DND-41 (cell line): ENCODE measurements around the gene RBM47.

Experiments used
- ATAC-seq: fragments of 200-7000 bp; cut with Tn5 transposase; 3 replicates; pipeline ENCODE4 v1.9.1; 2021; ENCODE audit warnings: low read depth; ENCODE audit not compliant: insufficient read depth
- DNase-seq: peaks from one replicate; pipeline ENCODE4 v3.0.0-alpha.2; 2020
- H2AFZ ChIP-seq: 2 replicates; pipeline ENCODE4 v1.6.0; 2012; ENCODE audit warnings: low read depth, low read length
- H3K27ac ChIP-seq: 2 replicates; pipeline ENCODE4 v1.5.1; 2012; ENCODE audit warnings: low read length, inconsistent platforms
- H3K27me3 ChIP-seq: fragments of 200-600 bp; sonication (generic); 2 replicates; pipeline ENCODE4 v1.6.0; 2012; ENCODE audit warnings: low read length, mild to moderate bottlenecking, inconsistent platforms; ENCODE audit not compliant: insufficient read depth, poor library complexity
- H3K36me3 ChIP-seq: 2 replicates; pipeline ENCODE4 v1.5.1; 2012; ENCODE audit warnings: low read length, inconsistent platforms; ENCODE audit not compliant: insufficient read depth
- H3K4me1 ChIP-seq: 2 replicates; pipeline ENCODE4 v1.5.1; 2012; ENCODE audit warnings: mild to moderate bottlenecking, low read length; ENCODE audit not compliant: insufficient read depth
- H3K4me2 ChIP-seq: 2 replicates; pipeline ENCODE4 v1.6.0; 2012; ENCODE audit warnings: mild to moderate bottlenecking, moderate library complexity, low read length, inconsistent platforms; ENCODE audit not compliant: insufficient read depth
- H3K4me3 ChIP-seq, 2 experiments: fragments of 200-600 bp in 1 of 2; shearing (Covaris generic) in 1 of 2; 2 replicates each; pipeline ENCODE4 v1.5.1; 2012 to 2016; ENCODE audit warnings: inconsistent platforms in 2 of 2, low read length in 2 of 2, mild to moderate bottlenecking in 2 of 2, low read depth in 1 of 2, moderate library complexity in 1 of 2
- H3K79me2 ChIP-seq: 2 replicates; pipeline ENCODE4 v1.6.0; 2012; ENCODE audit warnings: low read length, inconsistent platforms; ENCODE audit not compliant: insufficient read depth
- H3K9ac ChIP-seq: 2 replicates; pipeline ENCODE4 v1.6.0; 2012; ENCODE audit warnings: low read depth, mild to moderate bottlenecking, inconsistent platforms, low read length, moderate library complexity
- H3K9me3 ChIP-seq: 2 replicates; pipeline ENCODE4 v1.5.1; 2012; ENCODE audit warnings: low read length, moderate library complexity, mild to moderate bottlenecking, inconsistent platforms; ENCODE audit not compliant: insufficient read depth, severe bottlenecking
- H4K20me1 ChIP-seq: 2 replicates; pipeline ENCODE4 v1.6.0; 2012; ENCODE audit warnings: low read length; ENCODE audit not compliant: insufficient read depth
- EZH2 ChIP-seq: IDR thresholded peaks from 3 replicates; pipeline ENCODE4 v1.6.1; 2012; ENCODE audit warnings: borderline replicate concordance, low read depth, mild to moderate bottlenecking, moderate library complexity, low read length, inconsistent platforms; ENCODE audit not compliant: severe bottlenecking
- TF ChIP-seq, protein P1 (sequence below): IDR thresholded peaks from 2 replicates; pipeline ENCODE4 v1.5.1; 2012; ENCODE audit warnings: borderline replicate concordance, low read length, moderate library complexity, mild to moderate bottlenecking; ENCODE audit not compliant: poor library complexity, severe bottlenecking; ENCODE audit errors: extremely low read depth

The RBM47 gene

DNA sequence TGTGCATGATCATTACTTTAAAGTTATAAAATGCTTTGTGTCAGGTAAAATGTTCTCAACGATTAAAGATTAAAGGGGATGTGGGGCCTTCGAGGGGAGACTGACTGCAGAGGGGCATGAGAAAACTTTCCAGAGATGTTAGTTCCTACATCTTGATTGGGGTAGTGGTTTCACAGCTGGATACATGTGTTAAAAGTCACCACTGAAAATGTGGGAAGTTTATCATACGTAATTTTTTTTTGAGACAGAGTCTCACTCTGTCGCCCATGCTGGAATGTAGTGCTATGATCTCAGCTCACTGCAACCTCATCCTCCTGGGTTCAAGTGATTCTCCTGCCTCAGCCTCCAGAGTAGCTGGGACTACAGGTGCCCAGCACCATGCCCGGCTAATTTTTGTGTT, 79.5 kb downstream of the RBM47 start:
- Histone ChIP-seq H3K27ac (no peak overlapping the region), H3K9ac (no peak overlapping the region), H3K27me3 (no peaks in the 10 kb centered on the region), H3K4me3 (no peak overlapping the region), H3K9me3 (no peaks in the 10 kb centered on the region), H3K4me1 (peaks cover 14% of the 10 kb centered on the region; the same call in 1 of the 2 replicates), H3K36me3 (no peaks in the 10 kb centered on the region), H3K79me2 (no peaks in the 10 kb centered on the region), H4K20me1 (no peaks in the 10 kb centered on the region), H3K4me2 (0 out of 2 replicates have a peak overlapping the region, but pooled peaks have one; percentile 62), H2AFZ (no peak overlapping the region; the same call in 1 of the 2 replicates)
- DNase-seq (no peak), ATAC-seq (no peak)
- TF ChIP-seq, protein P1, sequence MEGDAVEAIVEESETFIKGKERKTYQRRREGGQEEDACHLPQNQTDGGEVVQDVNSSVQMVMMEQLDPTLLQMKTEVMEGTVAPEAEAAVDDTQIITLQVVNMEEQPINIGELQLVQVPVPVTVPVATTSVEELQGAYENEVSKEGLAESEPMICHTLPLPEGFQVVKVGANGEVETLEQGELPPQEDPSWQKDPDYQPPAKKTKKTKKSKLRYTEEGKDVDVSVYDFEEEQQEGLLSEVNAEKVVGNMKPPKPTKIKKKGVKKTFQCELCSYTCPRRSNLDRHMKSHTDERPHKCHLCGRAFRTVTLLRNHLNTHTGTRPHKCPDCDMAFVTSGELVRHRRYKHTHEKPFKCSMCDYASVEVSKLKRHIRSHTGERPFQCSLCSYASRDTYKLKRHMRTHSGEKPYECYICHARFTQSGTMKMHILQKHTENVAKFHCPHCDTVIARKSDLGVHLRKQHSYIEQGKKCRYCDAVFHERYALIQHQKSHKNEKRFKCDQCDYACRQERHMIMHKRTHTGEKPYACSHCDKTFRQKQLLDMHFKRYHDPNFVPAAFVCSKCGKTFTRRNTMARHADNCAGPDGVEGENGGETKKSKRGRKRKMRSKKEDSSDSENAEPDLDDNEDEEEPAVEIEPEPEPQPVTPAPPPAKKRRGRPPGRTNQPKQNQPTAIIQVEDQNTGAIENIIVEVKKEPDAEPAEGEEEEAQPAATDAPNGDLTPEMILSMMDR = no peak
- TF ChIP-seq EZH2 = no peak

DNA sequence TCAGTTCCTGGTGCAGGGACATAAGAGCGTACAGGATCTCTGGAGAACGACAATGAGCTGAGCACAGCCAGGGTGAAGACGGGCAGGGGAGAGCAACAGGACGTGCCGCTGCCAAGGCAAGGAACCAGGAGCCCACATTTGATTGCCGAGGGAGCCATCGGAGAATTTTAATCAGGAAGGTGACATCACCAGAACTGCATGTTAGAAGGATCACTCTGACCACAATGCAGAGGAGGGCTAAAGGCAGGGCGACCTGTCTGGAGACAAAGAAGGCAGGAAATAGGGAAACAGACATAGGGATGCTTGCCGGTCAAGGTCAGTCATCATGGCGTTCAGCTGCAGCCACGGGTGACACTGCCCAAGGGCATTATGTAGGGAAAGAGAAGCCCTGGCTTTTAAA, 81.4 kb downstream of the RBM47 start:
- ATAC-seq = no peak
- no peaks in the 10 kb centered on the region for H3K9me3 ChIP-seq
- no peaks in the 10 kb centered on the region for H3K36me3 ChIP-seq
- TF ChIP-seq EZH2 = no peak
- TF ChIP-seq, protein P1 = no peak
- no peak overlapping the region for H3K9ac ChIP-seq
- H4K20me1 ChIP-seq = no peaks in the 10 kb centered on the region
- no peaks in the 10 kb centered on the region for H3K79me2 ChIP-seq
- peaks cover 14% of the 10 kb centered on the region; the same call in 1 of the 2 replicates for H3K4me1 ChIP-seq
- no peak for DNase-seq
- H2AFZ ChIP-seq = no peak overlapping the region
- no peak overlapping the region for H3K4me3 ChIP-seq
- no peak overlapping the region for H3K27ac ChIP-seq
- H3K4me2 ChIP-seq = no peak overlapping the region
- H3K27me3 ChIP-seq = no peaks in the 10 kb centered on the region

GRCh38 chr4:40547789-40548132, 81.9 kb downstream of the RBM47 start:
- Histone ChIP-seq H3K79me2 (no peaks in the 10 kb centered on the region), H3K27ac (no peak overlapping the region), H3K4me3 (no peak overlapping the region), H3K36me3 (no peaks in the 10 kb centered on the region), H3K9ac (no peak overlapping the region), H3K9me3 (no peaks in the 10 kb centered on the region), H3K4me1 (peaks cover 14% of the 10 kb centered on the region; the same call in 1 of the 2 replicates), H2AFZ (no peak overlapping the region), H3K27me3 (no peaks in the 10 kb centered on the region), H3K4me2 (no peak overlapping the region), H4K20me1 (no peaks in the 10 kb centered on the region)
- DNase-seq (no peak), ATAC-seq (no peak)
- no peak for TF ChIP-seq EZH2
- TF ChIP-seq, protein P1 = no peak
